HEK293 (cell line): Measurements from ENCODE around the gene FBH1.

Source experiments
- CTCF ChIA-PET: fragments of 350-600 bp; formaldehyde crosslinking; extraction: SDS; loops from one replicate; lab custom pipeline; 2021; ENCODE audit warnings: antibody characterized with exemption; lab: Yijun Ruan, JAX
- POLR2A ChIA-PET: fragments of 300-600 bp; formaldehyde crosslinking; extraction: SDS; loops from one replicate; lab custom pipeline; 2020; ENCODE audit warnings: antibody characterized with exemption, inconsistent platforms; lab: Yijun Ruan, JAX
- H3K27ac ChIP-seq: fragments of 200-500 bp; sonication (Bioruptor generic); 2 replicates; pipeline ENCODE4 v1.5.1; 2014; ENCODE audit warnings: low read depth, low read length, control low read depth, inconsistent platforms; ENCODE audit errors: extremely low read depth
- H3K36me3 ChIP-seq, 2 experiments: fragments of 200-500 bp in 1 of 2; sonication (Bioruptor generic) in 1 of 2; 1 replicate in 1 of 2; 2 replicates in 1 of 2; pipeline ENCODE4 v1.5.1; 2014 to 2017; ENCODE audit warnings: inconsistent platforms in 2 of 2, low read length in 2 of 2; ENCODE audit not compliant: control insufficient read depth in 2 of 2, insufficient read depth in 1 of 2
- H3K4me1 ChIP-seq: fragments of 200-500 bp; sonication (Bioruptor generic); 2 replicates; pipeline ENCODE4 v1.5.1; 2014; ENCODE audit warnings: mild to moderate bottlenecking, low read length, inconsistent platforms; ENCODE audit not compliant: control insufficient read depth, insufficient read depth
- H3K4me3 ChIP-seq: 2 replicates; pipeline ENCODE4 v1.5.1; 2011; ENCODE audit warnings: low read depth, mild to moderate bottlenecking, control low read depth, low read length, moderate library complexity
- H3K9me3 ChIP-seq: fragments of 200-500 bp; sonication (Bioruptor generic); 2 replicates; pipeline ENCODE4 v1.5.1; 2014; ENCODE audit warnings: low read depth, low read length, inconsistent platforms; ENCODE audit not compliant: control insufficient read depth, insufficient read depth
- GLI4 ChIP-seq: fragments of 450-650 bp; formaldehyde crosslinking; IDR thresholded peaks from 2 replicates; pipeline ENCODE4 v1.5.1; 2016; ENCODE audit warnings: missing biosample characterization, missing genetic modification characterization
- PRDM1 ChIP-seq: fragments of 450-650 bp; formaldehyde crosslinking; IDR thresholded peaks from 2 replicates; pipeline ENCODE4; 2016; ENCODE audit warnings: missing biosample characterization, missing genetic modification characterization
- SCRT2 ChIP-seq: fragments of 450-650 bp; formaldehyde crosslinking; IDR thresholded peaks from 2 replicates; pipeline ENCODE4 v1.5.1; 2016; ENCODE audit warnings: missing biosample characterization, missing genetic modification characterization
- YY1 ChIP-seq: fragments of 450-650 bp; formaldehyde crosslinking; IDR thresholded peaks from 2 replicates; pipeline ENCODE4 v1.5.1; 2018; ENCODE audit warnings: missing biosample characterization, missing genetic modification characterization
- ZBTB17 ChIP-seq: fragments of 450-650 bp; formaldehyde crosslinking; IDR thresholded peaks from 2 replicates; pipeline ENCODE4 v1.5.1; 2016; ENCODE audit warnings: missing biosample characterization, missing genetic modification characterization
- ZBTB20 ChIP-seq: fragments of 450-650 bp; formaldehyde crosslinking; IDR thresholded peaks from 2 replicates; pipeline ENCODE4 v1.5.1; 2016; ENCODE audit warnings: missing biosample characterization, missing genetic modification characterization
- ZNF157 ChIP-seq: fragments of 450-650 bp; formaldehyde crosslinking; IDR thresholded peaks from 2 replicates; pipeline ENCODE4 v1.5.1; 2016; ENCODE audit warnings: missing biosample characterization, missing genetic modification characterization
- ZNF221 ChIP-seq: fragments of 450-650 bp; formaldehyde crosslinking; IDR thresholded peaks from 2 replicates; pipeline ENCODE4 v1.5.1; 2017; ENCODE audit warnings: missing biosample characterization, missing genetic modification characterization, borderline replicate concordance
- ZNF239 ChIP-seq: fragments of 450-650 bp; formaldehyde crosslinking; IDR thresholded peaks from 2 replicates; pipeline ENCODE4 v1.5.1; 2016; ENCODE audit warnings: missing biosample characterization, missing genetic modification characterization
- ZNF404 ChIP-seq: fragments of 450-650 bp; formaldehyde crosslinking; IDR thresholded peaks from 2 replicates; pipeline ENCODE4 v1.5.1; 2017; ENCODE audit warnings: missing biosample characterization, missing genetic modification characterization
- ZNF423 ChIP-seq: fragments of 450-650 bp; formaldehyde crosslinking; IDR thresholded peaks from 2 replicates; pipeline ENCODE4 v1.5.1; 2016; ENCODE audit warnings: missing biosample characterization, missing genetic modification characterization
- ZNF473 ChIP-seq: fragments of 450-650 bp; formaldehyde crosslinking; IDR thresholded peaks from 2 replicates; pipeline ENCODE4 v1.5.1; 2017; ENCODE audit warnings: missing biosample characterization, missing genetic modification characterization
- ZNF530 ChIP-seq: fragments of 450-650 bp; formaldehyde crosslinking; IDR thresholded peaks from 2 replicates; pipeline ENCODE4 v1.5.1; 2016; ENCODE audit warnings: low read depth, missing biosample characterization, missing genetic modification characterization
- ZNF555 ChIP-seq: fragments of 450-650 bp; formaldehyde crosslinking; conservative IDR thresholded peaks from 2 replicates; pipeline ENCODE4 v1.5.1; 2017; ENCODE audit warnings: missing biosample characterization, mild to moderate bottlenecking, missing genetic modification characterization, inconsistent platforms
- ZNF558 ChIP-seq: fragments of 450-650 bp; formaldehyde crosslinking; IDR thresholded peaks from 2 replicates; pipeline ENCODE4 v1.5.1; 2016; ENCODE audit warnings: missing biosample characterization, missing genetic modification characterization
- ZNF571 ChIP-seq: fragments of 450-650 bp; formaldehyde crosslinking; IDR thresholded peaks from 2 replicates; pipeline ENCODE4 v1.5.0; 2017; ENCODE audit warnings: missing biosample characterization, missing genetic modification characterization
- ZNF600 ChIP-seq: fragments of 450-650 bp; formaldehyde crosslinking; IDR thresholded peaks from 2 replicates; pipeline ENCODE4 v1.5.1; 2016; ENCODE audit warnings: missing biosample characterization, missing genetic modification characterization
- ZNF645 ChIP-seq: fragments of 450-650 bp; formaldehyde crosslinking; IDR thresholded peaks from 2 replicates; pipeline ENCODE4; 2016; ENCODE audit warnings: missing biosample characterization, missing genetic modification characterization
- ZNF654 ChIP-seq: fragments of 450-650 bp; formaldehyde crosslinking; IDR thresholded peaks from 2 replicates; pipeline ENCODE4 v1.5.1; 2016; ENCODE audit warnings: low read depth, missing biosample characterization, missing genetic modification characterization
- ZNF768 ChIP-seq: fragments of 450-650 bp; formaldehyde crosslinking; IDR thresholded peaks from 2 replicates; pipeline ENCODE4 v1.5.1; 2018; ENCODE audit warnings: missing biosample characterization, mild to moderate bottlenecking, missing genetic modification characterization
- ZNF777 ChIP-seq: fragments of 450-650 bp; formaldehyde crosslinking; IDR thresholded peaks from 2 replicates; pipeline ENCODE4 v1.5.1; 2017; ENCODE audit warnings: missing biosample characterization, missing genetic modification characterization, borderline replicate concordance
- ZNF791 ChIP-seq: fragments of 450-650 bp; formaldehyde crosslinking; IDR thresholded peaks from 2 replicates; pipeline ENCODE4 v1.5.1; 2016; ENCODE audit warnings: missing biosample characterization, missing genetic modification characterization
- ZNF830 ChIP-seq: fragments of 450-650 bp; IDR thresholded peaks from 2 replicates; pipeline ENCODE4 v1.5.0; 2018; ENCODE audit warnings: missing biosample characterization, missing genetic modification characterization, low read depth, mild to moderate bottlenecking, moderate library complexity
- ZNF843 ChIP-seq: fragments of 450-650 bp; formaldehyde crosslinking; IDR thresholded peaks from 2 replicates; pipeline ENCODE4 v1.5.1; 2016; ENCODE audit warnings: missing biosample characterization, missing genetic modification characterization
- ZSCAN4 ChIP-seq: fragments of 450-650 bp; formaldehyde crosslinking; IDR thresholded peaks from 2 replicates; pipeline ENCODE4 v1.5.1; 2017; ENCODE audit warnings: missing biosample characterization, missing genetic modification characterization
- TF ChIP-seq, protein P1 (sequence below): fragments of 450-650 bp; formaldehyde crosslinking; IDR thresholded peaks from 2 replicates; pipeline ENCODE4 v1.5.1; 2016; ENCODE audit warnings: missing biosample characterization, missing genetic modification characterization
- TF ChIP-seq, protein P2 (sequence below): fragments of 450-650 bp; formaldehyde crosslinking; optimal IDR thresholded peaks from 2 replicates; pipeline ENCODE3; 2016; ENCODE audit warnings: missing biosample characterization, mild to moderate bottlenecking, missing genetic modification characterization
- TF ChIP-seq, protein P3 (sequence below): fragments of 450-650 bp; formaldehyde crosslinking; IDR thresholded peaks from 2 replicates; pipeline ENCODE4 v1.5.1; 2016; ENCODE audit warnings: missing biosample characterization, missing genetic modification characterization
- TF ChIP-seq, protein P4 (sequence below): fragments of 450-650 bp; formaldehyde crosslinking; IDR thresholded peaks from 2 replicates; pipeline ENCODE4 v1.5.1; 2016; ENCODE audit warnings: missing biosample characterization, missing genetic modification characterization

Gene FBH1

DNA sequence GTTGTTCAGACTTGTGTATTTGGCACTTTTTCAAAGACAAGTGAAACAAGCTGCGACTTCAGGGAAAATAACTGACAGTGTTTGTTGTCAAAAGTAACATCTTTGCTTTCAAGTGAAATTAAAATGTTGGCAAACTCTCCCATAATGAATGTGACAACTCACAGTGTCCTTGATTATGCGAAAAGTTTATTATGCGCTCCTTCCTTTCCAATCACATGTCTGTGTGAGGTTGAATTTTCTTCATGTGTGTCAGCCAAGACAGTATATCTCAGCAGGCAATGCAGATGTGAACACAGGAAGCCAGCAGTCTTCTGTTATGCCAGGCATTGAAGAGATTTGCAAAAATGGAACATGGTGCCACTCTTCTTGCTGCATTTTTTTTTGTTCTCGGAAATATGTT, 28.7 kb downstream of the FBH1 start (continued):
- TF ChIP-seq ZNF654 (tag by site-specific recombination) (no peak), ZNF221 (tag by site-specific recombination) (no peak)

- Histone ChIP-seq H3K27ac (no peak overlapping the region), H3K4me1 (no peaks in the 10 kb centered on the region)
- no peak for TF ChIP-seq ZNF791 (tag by site-specific recombination)
- TF ChIP-seq ZNF600: no peak
- no peak for TF ChIP-seq GLI4 (tag by site-specific recombination)
- no peak for TF ChIP-seq ZNF157
- TF ChIP-seq, protein P1, sequence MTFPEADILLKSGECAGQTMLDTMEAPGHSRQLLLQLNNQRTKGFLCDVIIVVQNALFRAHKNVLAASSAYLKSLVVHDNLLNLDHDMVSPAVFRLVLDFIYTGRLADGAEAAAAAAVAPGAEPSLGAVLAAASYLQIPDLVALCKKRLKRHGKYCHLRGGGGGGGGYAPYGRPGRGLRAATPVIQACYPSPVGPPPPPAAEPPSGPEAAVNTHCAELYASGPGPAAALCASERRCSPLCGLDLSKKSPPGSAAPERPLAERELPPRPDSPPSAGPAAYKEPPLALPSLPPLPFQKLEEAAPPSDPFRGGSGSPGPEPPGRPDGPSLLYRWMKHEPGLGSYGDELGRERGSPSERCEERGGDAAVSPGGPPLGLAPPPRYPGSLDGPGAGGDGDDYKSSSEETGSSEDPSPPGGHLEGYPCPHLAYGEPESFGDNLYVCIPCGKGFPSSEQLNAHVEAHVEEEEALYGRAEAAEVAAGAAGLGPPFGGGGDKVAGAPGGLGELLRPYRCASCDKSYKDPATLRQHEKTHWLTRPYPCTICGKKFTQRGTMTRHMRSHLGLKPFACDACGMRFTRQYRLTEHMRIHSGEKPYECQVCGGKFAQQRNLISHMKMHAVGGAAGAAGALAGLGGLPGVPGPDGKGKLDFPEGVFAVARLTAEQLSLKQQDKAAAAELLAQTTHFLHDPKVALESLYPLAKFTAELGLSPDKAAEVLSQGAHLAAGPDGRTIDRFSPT (tag by site-specific recombination): no peak
- no peak for TF ChIP-seq ZNF239 (tag by site-specific recombination)
- no peak for TF ChIP-seq PRDM1 (tag by site-specific recombination)
- TF ChIP-seq, protein P2, sequence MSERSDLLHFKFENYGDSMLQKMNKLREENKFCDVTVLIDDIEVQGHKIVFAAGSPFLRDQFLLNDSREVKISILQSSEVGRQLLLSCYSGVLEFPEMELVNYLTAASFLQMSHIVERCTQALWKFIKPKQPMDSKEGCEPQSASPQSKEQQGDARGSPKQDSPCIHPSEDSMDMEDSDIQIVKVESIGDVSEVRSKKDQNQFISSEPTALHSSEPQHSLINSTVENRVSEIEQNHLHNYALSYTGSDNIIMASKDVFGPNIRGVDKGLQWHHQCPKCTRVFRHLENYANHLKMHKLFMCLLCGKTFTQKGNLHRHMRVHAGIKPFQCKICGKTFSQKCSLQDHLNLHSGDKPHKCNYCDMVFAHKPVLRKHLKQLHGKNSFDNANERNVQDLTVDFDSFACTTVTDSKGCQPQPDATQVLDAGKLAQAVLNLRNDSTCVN (tag by site-specific recombination): no peak
- TF ChIP-seq SCRT2 (tag by site-specific recombination): no peak
- TF ChIP-seq ZNF843 (tag by site-specific recombination): no peak
- TF ChIP-seq ZNF555: no peak
- TF ChIP-seq ZNF404 (tag by site-specific recombination): no peak
- no peak for TF ChIP-seq ZNF473 (tag by site-specific recombination)
- TF ChIP-seq ZNF423 (tag by site-specific recombination): no peak
- no peak for TF ChIP-seq ZNF777 (tag by site-specific recombination)
- TF ChIP-seq, all 188 proteins: peak for 0
- no peak overlapping the region for H3K4me3 ChIP-seq
- ChIA-PET POLR2A (no interaction called here), CTCF (no interaction called here)
- H3K9me3 ChIP-seq: no peaks in the 10 kb centered on the region
- peaks cover 47 to 98% of the 10 kb centered on the region in 2 experiments for H3K36me3 ChIP-seq
Observed at GRCh38 chr10:5919568-5919967, 29.5 kb downstream of the FBH1 start.

GRCh38 chr10:5921746-5922145, 31.7 kb downstream of the FBH1 start:
- H3K36me3 ChIP-seq: peaks cover 41 to 96% of the 10 kb centered on the region in 2 experiments
- CTCF ChIA-PET: no interaction called here
- no peak for TF ChIP-seq YY1
- TF ChIP-seq ZNF645 (tag by site-specific recombination): no peak
- TF ChIP-seq, protein P3, sequence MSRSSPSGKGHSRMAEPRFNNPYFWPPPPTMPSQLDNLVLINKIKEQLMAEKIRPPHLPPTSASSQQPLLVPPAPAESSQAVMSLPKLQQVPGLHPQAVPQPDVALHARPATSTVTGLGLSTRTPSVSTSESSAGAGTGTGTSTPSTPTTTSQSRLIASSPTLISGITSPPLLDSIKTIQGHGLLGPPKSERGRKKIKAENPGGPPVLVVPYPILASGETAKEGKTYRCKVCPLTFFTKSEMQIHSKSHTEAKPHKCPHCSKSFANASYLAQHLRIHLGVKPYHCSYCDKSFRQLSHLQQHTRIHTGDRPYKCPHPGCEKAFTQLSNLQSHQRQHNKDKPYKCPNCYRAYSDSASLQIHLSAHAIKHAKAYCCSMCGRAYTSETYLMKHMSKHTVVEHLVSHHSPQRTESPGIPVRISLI (tag by site-specific recombination): no peak
- TF ChIP-seq, protein P4, sequence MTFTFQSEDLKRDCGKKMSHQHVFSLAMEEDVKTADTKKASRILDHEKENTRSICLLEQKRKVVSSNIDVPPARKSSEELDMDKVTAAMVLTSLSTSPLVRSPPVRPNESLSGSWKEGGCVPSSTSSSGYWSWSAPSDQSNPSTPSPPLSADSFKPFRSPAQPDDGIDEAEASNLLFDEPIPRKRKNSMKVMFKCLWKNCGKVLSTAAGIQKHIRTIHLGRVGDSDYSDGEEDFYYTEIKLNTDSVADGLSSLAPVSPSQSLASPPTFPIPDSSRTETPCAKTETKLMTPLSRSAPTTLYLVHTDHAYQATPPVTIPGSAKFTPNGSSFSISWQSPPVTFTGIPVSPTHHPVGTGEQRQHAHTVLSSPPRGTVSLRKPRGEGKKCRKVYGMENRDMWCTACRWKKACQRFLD (tag by site-specific recombination): no peak
- no peak for TF ChIP-seq ZNF791 (tag by site-specific recombination)
- no peak for TF ChIP-seq ZNF843 (tag by site-specific recombination)
- TF ChIP-seq ZNF830 (tag by site-specific recombination): no peak
- no peak for TF ChIP-seq ZSCAN4 (tag by site-specific recombination)
- TF ChIP-seq ZNF558: no peak
- no peak for TF ChIP-seq ZBTB17
- no peak for TF ChIP-seq ZNF571
- no peak for TF ChIP-seq ZBTB20 (tag by site-specific recombination)
- no peak for TF ChIP-seq ZNF530
- no peak for TF ChIP-seq ZNF768 (tag by site-specific recombination)

More at GRCh38 chr10:5921746-5922145, 31.7 kb downstream of the FBH1 start:
- H3K27ac ChIP-seq: no peak overlapping the region
- no peak overlapping the region for H3K4me3 ChIP-seq
- H3K4me1 ChIP-seq: no peaks in the 10 kb centered on the region
- POLR2A ChIA-PET: no interaction called here
- no peaks in the 10 kb centered on the region for H3K9me3 ChIP-seq
